ENCODE data around the gene MEAF6.

DNA sequence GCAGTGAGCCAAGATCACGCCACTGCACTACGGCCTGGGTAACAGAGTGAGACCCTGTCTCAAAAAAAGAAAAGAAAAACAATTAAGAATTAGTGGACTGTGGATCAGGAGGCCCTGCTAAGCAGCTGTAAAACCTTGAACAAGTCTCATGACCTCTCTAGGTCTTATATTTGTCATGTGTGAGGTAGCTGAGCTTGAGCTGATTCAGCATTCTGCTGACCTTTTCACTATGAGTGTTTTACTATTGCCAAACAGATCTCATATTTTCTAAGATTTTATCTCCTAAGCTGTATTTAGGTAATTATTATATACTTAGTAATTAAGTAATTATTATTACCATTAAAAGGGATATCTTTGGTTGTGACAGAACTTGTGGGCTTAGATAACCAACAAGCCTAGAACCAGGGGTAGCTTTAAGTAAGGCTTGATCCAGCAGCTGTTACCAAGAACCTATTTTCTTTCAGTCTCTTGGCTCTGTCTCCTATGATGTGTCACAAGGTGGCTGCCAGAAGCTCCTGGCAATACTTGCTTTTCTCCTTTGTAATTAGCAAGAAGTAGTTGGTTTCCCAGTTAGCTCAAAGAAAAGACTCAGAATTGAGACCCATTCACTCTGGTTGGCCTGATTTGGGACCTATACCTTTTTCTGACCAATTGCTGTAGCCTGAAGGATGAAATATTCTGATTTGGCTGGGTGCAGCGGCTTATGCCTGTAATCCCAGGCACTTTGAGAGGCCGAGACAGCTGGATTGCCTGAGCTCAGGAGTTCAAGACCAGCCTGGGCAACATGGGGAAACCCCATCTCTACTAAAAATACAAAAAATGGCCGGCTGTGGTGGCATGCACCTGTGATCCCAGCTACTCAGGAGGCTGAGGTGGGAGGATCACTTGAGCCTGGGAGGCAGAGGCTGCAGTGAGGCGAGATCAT lies 48.7 kb downstream of the MEAF6 start:
- TF ChIP-seq CTCF (IDR thresholded peaks at IDR 0.05) (no peak), POLR2A (IDR thresholded peaks at IDR 0.05) (no peak)
